Nephron progenitor cell (in vitro differentiated cells): Measurements from ENCODE around the gene SSBP4.

Source experiments
- DNase-seq: peaks from one replicate; pipeline ENCODE4 v3.0.0; 2021
- H3K27ac Mint-ChIP-seq: 2 replicates; pipeline ENCODE4 v1.8.0; 2021; ENCODE audit warnings: mild to moderate bottlenecking, moderate library complexity, mixed read lengths
- H3K27me3 Mint-ChIP-seq: 2 replicates; pipeline ENCODE4 v1.8.0; 2021; ENCODE audit warnings: mild to moderate bottlenecking, low read depth, mixed read lengths; ENCODE audit not compliant: poor library complexity
- H3K36me3 Mint-ChIP-seq: 2 replicates; pipeline ENCODE4 v1.8.0; 2021; ENCODE audit warnings: low read depth, mixed read lengths
- H3K4me1 Mint-ChIP-seq: 2 replicates; pipeline ENCODE4 v1.8.0; 2021; ENCODE audit warnings: mixed read lengths
- H3K4me3 Mint-ChIP-seq: 2 replicates; pipeline ENCODE4 v1.8.0; 2021; ENCODE audit warnings: mild to moderate bottlenecking, moderate library complexity, mixed read lengths
- H3K9me3 Mint-ChIP-seq: 2 replicates; pipeline ENCODE4 v1.8.0; 2021; ENCODE audit warnings: mild to moderate bottlenecking, moderate library complexity, mixed read lengths
- TF ChIP-seq, protein P1 (sequence below): fragments of 200-600 bp; sonication (generic); IDR thresholded peaks from 2 replicates; pipeline ENCODE4 v1.5.0; 2021; ENCODE audit warnings: antibody characterized with exemption

The SSBP4 gene

DNA sequence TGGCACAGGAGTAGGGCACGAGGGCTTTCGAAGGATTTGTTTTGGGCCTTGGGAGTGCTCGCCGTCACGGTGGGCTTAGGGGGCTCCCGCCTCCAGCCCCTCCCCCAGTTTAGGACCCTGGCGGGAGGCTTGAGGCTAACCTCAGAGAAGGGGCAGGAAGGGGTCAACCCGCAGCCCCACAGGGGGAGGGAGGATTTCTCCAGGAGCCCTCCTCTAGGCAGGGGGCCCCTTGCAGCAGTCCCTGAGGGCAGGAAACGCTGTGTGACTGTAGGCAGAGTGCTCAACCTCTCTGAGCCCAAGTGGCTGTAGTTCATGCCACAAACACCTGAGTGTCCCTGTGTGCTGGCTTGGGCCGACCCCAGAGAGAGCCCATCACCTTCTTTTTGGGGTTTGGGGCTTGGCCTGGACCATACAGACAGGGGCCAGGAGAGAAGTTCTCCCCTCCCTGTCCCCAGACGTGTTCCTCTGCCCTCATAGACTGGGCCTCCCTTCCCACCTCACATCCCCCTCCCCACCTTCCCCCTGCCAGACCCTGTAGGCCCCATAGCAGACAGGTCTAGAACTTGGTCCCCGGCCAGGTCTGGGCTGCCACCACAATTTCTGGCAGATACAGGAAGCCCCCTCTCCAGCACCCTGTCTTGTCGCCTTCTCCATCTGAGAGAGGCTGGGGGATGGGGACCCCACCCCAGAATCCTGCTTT is 10.7 kb downstream of the SSBP4 start:
- H3K36me3 Mint-ChIP-seq, result peaks cover 5% of the 10 kb centered on the region
- peaks cover 4% of the 10 kb centered on the region for H3K27me3 Mint-ChIP-seq
- TF ChIP-seq, protein P1, sequence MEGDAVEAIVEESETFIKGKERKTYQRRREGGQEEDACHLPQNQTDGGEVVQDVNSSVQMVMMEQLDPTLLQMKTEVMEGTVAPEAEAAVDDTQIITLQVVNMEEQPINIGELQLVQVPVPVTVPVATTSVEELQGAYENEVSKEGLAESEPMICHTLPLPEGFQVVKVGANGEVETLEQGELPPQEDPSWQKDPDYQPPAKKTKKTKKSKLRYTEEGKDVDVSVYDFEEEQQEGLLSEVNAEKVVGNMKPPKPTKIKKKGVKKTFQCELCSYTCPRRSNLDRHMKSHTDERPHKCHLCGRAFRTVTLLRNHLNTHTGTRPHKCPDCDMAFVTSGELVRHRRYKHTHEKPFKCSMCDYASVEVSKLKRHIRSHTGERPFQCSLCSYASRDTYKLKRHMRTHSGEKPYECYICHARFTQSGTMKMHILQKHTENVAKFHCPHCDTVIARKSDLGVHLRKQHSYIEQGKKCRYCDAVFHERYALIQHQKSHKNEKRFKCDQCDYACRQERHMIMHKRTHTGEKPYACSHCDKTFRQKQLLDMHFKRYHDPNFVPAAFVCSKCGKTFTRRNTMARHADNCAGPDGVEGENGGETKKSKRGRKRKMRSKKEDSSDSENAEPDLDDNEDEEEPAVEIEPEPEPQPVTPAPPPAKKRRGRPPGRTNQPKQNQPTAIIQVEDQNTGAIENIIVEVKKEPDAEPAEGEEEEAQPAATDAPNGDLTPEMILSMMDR, result no peak
- no peak overlapping the region for H3K4me3 Mint-ChIP-seq
- no peak for DNase-seq
- H3K4me1 Mint-ChIP-seq, result peaks cover 46% of the 10 kb centered on the region
- H3K9me3 Mint-ChIP-seq, result no peaks in the 10 kb centered on the region
- H3K27ac Mint-ChIP-seq, result no peak overlapping the region

DNA sequence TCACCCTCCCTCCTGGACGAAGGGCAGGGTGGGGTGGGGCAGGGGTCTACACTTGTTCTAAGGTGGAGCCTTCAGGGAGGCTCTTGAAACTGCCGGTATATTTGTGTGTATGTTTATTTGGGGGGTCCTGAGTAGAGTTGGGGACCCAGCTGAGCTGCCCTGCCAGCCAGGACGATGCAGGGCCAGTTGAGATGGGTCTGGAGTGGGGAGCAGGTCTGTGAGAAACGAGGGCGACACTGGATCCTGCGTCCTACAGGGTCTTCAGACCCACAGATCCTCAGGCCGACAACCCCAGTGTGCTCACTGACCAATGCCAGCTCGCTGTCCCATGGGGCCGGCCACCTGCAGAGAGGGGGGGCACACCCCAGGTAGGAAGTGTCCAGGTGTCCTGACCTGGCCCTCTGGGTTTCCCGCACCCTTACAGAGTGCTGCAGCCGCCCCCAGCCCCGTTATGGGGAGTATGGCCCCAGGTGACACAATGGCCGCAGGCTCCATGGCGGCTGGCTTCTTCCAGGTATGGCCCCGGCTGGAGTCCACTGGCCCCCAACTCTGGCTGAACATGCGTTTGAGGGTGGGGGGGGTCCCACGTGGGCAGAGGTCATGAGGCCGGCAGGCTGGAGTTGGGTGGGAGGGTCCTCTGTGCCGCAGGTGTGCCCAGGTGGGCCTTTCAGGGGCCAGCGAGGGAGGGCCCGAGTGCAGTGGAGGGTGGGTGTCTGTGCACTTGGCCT is 11.4 kb downstream of the SSBP4 start:
- peaks cover 5% of the 10 kb centered on the region for H3K36me3 Mint-ChIP-seq
- peak overlapping the region; percentile 49 for H3K4me3 Mint-ChIP-seq
- TF ChIP-seq, protein P1, result no peak
- no peaks in the 10 kb centered on the region for H3K9me3 Mint-ChIP-seq
- DNase-seq, result no peak
- H3K4me1 Mint-ChIP-seq, result peaks cover 40% of the 10 kb centered on the region
- peak overlapping the region; percentile 75 for H3K27ac Mint-ChIP-seq
- H3K27me3 Mint-ChIP-seq, result peaks cover 4% of the 10 kb centered on the region

DNA sequence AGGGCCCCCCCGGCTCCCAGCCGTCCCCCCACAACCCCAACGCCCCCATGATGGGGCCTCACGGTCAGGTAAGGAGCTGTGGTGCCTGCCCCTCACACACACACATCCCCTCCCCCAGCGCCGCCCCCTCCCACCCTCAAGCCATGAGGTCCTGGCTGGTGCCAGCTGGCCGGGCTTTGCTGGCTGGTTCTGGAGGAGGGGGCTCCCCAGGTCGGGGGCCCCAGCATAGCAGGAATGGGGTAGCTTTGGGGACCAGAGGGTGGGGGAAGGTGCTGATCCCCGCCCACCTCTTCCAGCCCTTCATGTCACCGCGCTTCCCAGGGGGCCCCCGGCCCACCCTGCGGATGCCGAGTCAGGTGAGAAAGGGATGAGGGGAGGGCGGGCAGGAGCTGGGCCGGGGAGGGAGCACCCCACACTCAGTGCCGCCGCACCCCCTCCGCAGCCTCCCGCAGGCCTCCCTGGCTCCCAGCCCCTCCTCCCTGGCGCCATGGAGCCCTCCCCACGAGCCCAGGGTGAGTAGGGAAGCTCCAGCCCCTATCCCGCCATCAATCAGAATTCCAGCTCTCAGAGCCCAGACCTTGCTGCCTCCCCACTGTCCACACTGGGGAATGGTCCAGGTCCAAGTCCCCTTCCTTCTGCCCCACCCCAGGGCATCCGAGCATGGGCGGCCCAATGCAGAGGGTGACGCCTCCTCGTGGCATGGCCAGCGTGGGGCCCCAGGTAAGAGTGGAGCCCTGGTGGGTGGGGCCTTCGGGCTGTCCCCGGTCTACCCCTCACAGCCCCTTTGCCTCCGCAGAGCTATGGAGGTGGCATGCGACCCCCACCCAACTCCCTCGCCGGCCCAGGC is 12.4 kb downstream of the SSBP4 start:
- Mint-ChIP-seq H3K36me3 (peaks cover 10% of the 10 kb centered on the region), H3K4me3 (no peak overlapping the region), H3K27ac (no peak overlapping the region), H3K4me1 (peaks cover 42% of the 10 kb centered on the region), H3K9me3 (no peaks in the 10 kb centered on the region), H3K27me3 (peaks cover 4% of the 10 kb centered on the region)
- DNase-seq, result no peak
- TF ChIP-seq, protein P1, result no peak

DNA sequence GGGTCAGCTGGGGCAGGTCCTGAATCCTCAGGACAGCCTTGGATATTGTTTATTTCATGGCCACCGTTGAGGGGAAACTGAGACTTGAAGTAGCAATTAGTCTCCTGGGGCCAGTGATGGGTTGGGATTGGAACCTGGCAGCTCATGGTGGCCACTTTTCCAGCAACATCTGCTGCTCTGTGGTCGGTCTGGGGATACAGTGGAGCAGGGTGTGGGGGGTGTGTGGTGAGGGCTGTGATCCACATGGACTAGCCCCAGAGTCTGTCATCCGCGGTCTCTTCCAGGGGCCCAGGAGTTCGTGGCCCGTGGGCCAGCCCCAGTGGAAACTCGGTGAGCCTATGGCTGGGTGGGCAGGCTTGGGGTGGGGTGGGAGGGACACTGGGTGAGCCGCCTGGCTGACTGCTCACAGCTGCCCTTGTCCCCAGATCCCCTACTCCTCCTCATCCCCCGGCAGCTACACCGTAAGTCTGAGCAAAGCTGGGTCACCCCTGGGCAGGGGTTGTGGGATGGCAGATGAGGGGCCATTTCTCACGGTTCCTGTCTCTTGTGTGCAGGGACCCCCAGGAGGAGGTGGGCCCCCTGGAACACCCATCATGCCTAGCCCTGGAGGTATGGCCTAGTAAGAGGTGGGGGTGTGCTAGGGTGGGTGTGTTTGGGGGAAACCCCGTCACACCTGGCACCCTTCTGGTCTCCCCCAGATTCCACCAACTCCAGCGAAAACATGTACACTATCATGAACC is 13.2 kb downstream of the SSBP4 start:
- Mint-ChIP-seq H3K4me3 (peak overlapping the region; percentile 71), H3K27ac (no peak overlapping the region), H3K9me3 (no peaks in the 10 kb centered on the region), H3K36me3 (peaks cover 10% of the 10 kb centered on the region), H3K27me3 (peaks cover 4% of the 10 kb centered on the region), H3K4me1 (peaks cover 42% of the 10 kb centered on the region)
- TF ChIP-seq, protein P1, result no peak
- no peak for DNase-seq

DNA sequence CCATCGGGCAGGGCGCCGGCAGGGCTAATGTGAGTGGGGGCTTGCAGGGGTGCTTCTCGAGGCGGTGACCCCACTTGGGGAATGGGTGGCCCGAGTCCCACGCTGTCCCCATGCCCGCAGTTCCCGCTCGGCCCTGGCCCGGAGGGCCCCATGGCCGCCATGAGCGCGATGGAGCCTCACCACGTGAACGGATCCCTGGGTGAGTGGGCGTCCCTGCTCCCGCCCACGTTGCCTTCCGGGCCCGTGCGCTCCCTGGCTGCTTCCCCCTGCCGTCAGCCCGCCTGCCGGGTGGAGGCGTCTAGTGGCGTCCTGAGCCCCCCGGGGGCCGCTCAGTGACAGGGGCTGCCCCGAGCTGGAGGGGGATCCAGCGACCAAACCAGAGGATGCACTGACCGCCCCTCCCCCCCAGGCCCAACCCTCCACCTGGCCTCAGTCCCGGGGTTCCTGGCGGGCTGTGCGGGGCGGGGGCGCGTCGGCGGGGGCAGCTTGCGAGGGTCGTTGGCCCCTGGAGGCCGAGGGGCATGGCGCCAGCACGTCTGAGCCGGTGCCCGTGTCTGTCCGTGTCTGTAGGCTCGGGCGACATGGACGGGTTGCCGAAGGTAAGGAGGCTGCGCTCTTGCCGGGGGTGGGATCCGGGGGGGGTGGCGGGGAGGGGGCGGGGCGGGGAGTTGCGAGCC is 14.0 kb downstream of the SSBP4 start:
- TF ChIP-seq, protein P1, result no peak
- H3K27me3 Mint-ChIP-seq, result peaks cover 4% of the 10 kb centered on the region
- H3K9me3 Mint-ChIP-seq, result no peaks in the 10 kb centered on the region
- H3K4me1 Mint-ChIP-seq, result peaks cover 40% of the 10 kb centered on the region
- peaks cover 10% of the 10 kb centered on the region for H3K36me3 Mint-ChIP-seq
- peak overlapping the region; percentile 60 for H3K4me3 Mint-ChIP-seq
- peak; percentile 64 for DNase-seq
- H3K27ac Mint-ChIP-seq, result no peak overlapping the region
